Spleen (tissue), 7 donors: ENCODE data around the gene AAK1.
"Not testable (repeated sequence)": the region's sequence is repeated elsewhere in the genome, so short reads cannot be mapped to it uniquely, and the experiment has no call there.

Experiments used
- POLR2A ChIP-seq, 3 donors: fragments of 450-650 bp; IDR thresholded peaks; one replicate each; pipeline ENCODE4 v1.5.1; 2017; ENCODE audit warnings: antibody characterized with exemption in 3 of 3, mild to moderate bottlenecking in 1 of 3
- TF ChIP-seq, protein P1 (sequence below), 11 experiments: fragments of 200-600 bp in 7 of 11; fragments of 450-650 bp in 4 of 11; sonication (generic) in 4 of 11; IDR thresholded peaks in 8 of 11; conservative IDR thresholded peaks in 3 of 11; 1 replicate in 7 of 11; 2 replicates in 4 of 11; pipeline versions ENCODE4 v1.4.0 to v1.8.0; 2016 to 2021; ENCODE audit warnings: antibody characterized with exemption in 11 of 11, inconsistent platforms in 4 of 11, mild to moderate bottlenecking in 1 of 11
- donor health status: DM: no; HTN: no; CAD: no; lungs with moderate emphysema.
- donor health status: DM: no; HTN: no; CAD: no.
- donor health status: DM: no; HTN: no; CAD: no.

DNA sequence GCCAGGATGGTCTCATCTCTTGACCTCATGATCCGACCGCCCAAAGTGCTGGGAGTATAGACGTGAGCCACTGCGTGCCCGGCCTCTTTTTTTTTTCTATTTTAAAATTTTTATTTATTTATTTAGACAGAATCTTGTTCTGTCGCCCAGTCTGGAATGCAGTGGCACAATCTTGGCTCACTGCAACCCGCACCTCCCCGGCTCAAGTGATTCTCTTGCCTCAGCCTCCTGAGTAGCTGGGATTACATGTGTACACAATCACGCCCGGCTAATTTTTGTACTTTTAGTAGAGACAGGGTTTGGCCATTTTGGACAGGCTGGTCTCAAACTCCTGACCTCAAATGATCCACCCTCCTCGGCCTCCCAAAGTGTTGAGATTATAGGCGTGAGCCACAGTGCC lies 93.0 kb downstream of the AAK1 start:
- TF ChIP-seq, protein P1, sequence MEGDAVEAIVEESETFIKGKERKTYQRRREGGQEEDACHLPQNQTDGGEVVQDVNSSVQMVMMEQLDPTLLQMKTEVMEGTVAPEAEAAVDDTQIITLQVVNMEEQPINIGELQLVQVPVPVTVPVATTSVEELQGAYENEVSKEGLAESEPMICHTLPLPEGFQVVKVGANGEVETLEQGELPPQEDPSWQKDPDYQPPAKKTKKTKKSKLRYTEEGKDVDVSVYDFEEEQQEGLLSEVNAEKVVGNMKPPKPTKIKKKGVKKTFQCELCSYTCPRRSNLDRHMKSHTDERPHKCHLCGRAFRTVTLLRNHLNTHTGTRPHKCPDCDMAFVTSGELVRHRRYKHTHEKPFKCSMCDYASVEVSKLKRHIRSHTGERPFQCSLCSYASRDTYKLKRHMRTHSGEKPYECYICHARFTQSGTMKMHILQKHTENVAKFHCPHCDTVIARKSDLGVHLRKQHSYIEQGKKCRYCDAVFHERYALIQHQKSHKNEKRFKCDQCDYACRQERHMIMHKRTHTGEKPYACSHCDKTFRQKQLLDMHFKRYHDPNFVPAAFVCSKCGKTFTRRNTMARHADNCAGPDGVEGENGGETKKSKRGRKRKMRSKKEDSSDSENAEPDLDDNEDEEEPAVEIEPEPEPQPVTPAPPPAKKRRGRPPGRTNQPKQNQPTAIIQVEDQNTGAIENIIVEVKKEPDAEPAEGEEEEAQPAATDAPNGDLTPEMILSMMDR (IDR thresholded peaks at IDR 0.05 in 8 of 11, conservative IDR thresholded peaks at IDR 0.05 in 3 of 11) = not testable (repeated sequence)
- not testable (repeated sequence) for TF ChIP-seq POLR2A (IDR thresholded peaks at IDR 0.05)
